Suppressor macrophage (primary cell): Measurements from ENCODE around the gene PCDHA2.
"Not testable (repeated sequence)": the region's sequence is repeated elsewhere in the genome, so short reads cannot be mapped to it uniquely, and the experiment has no call there.

Experiments used
- DNase-seq, 4 experiments: peaks; one replicate each; pipeline ENCODE4 v3.0.0-alpha.2; 2020 to 2022
- total RNA-seq, 17 experiments: gene quantifications; one replicate each; lab custom pipeline; 2026; ENCODE audit warnings: mixed read lengths in 6 of 17, inconsistent platforms in 3 of 17; lab: John Stamatoyannopoulos, UW

Gene PCDHA2
- total RNA-seq: 0 to 0.99 (median 0) reads per million in 17 experiments

GRCh38 chr5:140794595-140795258, at the start of gene PCDHA2:
PCDHA2 (plus strand) TSS chr5:140794852.
- no peak for DNase-seq

GRCh38 chr5:140753561-140753960, 41.1 kb upstream of the PCDHA2 start:
- no peak for DNase-seq

- peak in 1 of 4 experiments; percentile 8 for DNase-seq
Observed at GRCh38 chr5:140764177-140764973, 30.3 kb upstream of the PCDHA2 start.

- DNase-seq: no peak
Observed at GRCh38 chr5:140767444-140767843, 27.2 kb upstream of the PCDHA2 start.

- no peak for DNase-seq
Observed at GRCh38 chr5:140780512-140780911, 14.1 kb upstream of the PCDHA2 start.

GRCh38 chr5:140785905-140786686, 8.6 kb upstream of the PCDHA2 start, which contains the start of gene PCDHA1:
PCDHA1 (plus strand) TSS chr5:140786140.
- peak in 2 of 4 experiments; percentile 6 to 7 for DNase-seq

- not testable (repeated sequence) for DNase-seq
Observed at GRCh38 chr5:140787422-140787821, 7.2 kb upstream of the PCDHA2 start.

- not testable (repeated sequence) for DNase-seq
Observed at GRCh38 chr5:140787849-140788504, 6.7 kb upstream of the PCDHA2 start.

- no peak for DNase-seq
Observed at GRCh38 chr5:140791089-140791488, 3.6 kb upstream of the PCDHA2 start.

GRCh38 chr5:140795259-140795641, 598 bp downstream of the PCDHA2 start:
- DNase-seq: peak in 1 of 4 experiments; percentile 2

GRCh38 chr5:140796072-140796717, 1.5 kb downstream of the PCDHA2 start:
- not testable (repeated sequence) for DNase-seq

GRCh38 chr5:140796718-140797095, 2.1 kb downstream of the PCDHA2 start:
- no peak for DNase-seq

GRCh38 chr5:140800816-140801493, 6.3 kb downstream of the PCDHA2 start, which contains the start of gene PCDHA3:
PCDHA3 (plus strand) TSS chr5:140801057.
- DNase-seq: no peak

- DNase-seq: no peak
Observed at GRCh38 chr5:140801494-140801841, 6.8 kb downstream of the PCDHA2 start.

GRCh38 chr5:140802381-140802780, 7.7 kb downstream of the PCDHA2 start:
- not testable (repeated sequence) for DNase-seq

GRCh38 chr5:140802781-140803271, 8.2 kb downstream of the PCDHA2 start:
- no peak for DNase-seq

GRCh38 chr5:140806834-140807775, 12.5 kb downstream of the PCDHA2 start, which contains the start of gene PCDHA4:
PCDHA4 (plus strand) TSS chr5:140807068.
- DNase-seq: peak; percentile 4 to 17 (median 12)

GRCh38 chr5:140808241-140808888, 13.7 kb downstream of the PCDHA2 start:
- DNase-seq: not testable (repeated sequence)

- DNase-seq: no peak
Observed at GRCh38 chr5:140808889-140809291, 14.2 kb downstream of the PCDHA2 start.
